ENCODE measurements around the gene MRPL53. TPM values are rescaled to one million over a fixed set of nuclear protein-coding genes. Genes with fewer than 3 reads are reported as not detected.

Gene MRPL53
- total RNA-seq, 2 donors from 2014 or later: 20.1 to 88.2 TPM

DNA sequence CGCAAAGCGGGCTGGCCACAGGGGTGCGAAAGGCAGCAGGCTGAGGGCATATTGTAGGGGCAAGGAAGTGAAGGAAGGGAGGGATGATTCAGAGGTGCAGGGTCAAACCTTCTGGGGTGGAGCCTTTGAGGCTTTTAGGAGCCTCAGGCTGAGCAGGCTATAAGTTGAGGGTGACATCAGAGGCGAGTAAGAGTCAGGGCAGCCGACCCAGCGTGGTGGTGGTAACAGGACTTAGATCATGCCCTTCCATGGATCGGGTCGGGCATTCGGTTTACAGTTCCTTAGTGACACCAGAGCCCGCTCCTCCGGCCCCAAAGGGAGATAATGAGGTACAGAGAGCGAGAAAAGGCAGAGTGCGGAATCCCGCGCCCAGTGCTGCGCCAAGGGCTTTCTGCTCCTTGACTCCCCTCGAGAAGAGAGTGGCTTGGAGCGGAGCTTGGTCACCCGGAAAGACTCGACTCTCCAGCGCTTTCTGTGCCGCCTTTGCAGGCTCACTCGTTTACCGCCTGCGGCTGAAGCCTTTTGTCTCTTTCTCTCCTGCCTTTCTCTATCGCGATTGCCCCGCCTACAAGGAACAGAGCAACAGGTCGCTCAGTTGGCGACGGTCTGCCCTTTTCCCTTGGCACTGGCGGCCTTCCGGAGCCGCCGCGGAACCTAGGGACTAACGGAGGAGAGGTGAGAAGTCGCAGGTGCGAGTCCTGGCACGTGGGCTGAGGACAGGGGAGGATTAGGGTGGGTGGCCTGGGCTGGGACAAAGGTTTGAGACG, 26.2 kb upstream of the MRPL53 start:
- ATAC-seq (no peak), DNase-seq (no peak)
- TF ChIP-seq, protein P1, sequence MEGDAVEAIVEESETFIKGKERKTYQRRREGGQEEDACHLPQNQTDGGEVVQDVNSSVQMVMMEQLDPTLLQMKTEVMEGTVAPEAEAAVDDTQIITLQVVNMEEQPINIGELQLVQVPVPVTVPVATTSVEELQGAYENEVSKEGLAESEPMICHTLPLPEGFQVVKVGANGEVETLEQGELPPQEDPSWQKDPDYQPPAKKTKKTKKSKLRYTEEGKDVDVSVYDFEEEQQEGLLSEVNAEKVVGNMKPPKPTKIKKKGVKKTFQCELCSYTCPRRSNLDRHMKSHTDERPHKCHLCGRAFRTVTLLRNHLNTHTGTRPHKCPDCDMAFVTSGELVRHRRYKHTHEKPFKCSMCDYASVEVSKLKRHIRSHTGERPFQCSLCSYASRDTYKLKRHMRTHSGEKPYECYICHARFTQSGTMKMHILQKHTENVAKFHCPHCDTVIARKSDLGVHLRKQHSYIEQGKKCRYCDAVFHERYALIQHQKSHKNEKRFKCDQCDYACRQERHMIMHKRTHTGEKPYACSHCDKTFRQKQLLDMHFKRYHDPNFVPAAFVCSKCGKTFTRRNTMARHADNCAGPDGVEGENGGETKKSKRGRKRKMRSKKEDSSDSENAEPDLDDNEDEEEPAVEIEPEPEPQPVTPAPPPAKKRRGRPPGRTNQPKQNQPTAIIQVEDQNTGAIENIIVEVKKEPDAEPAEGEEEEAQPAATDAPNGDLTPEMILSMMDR (IDR thresholded peaks at IDR 0.05): no peak
- TF ChIP-seq POLR2A (IDR thresholded peaks at IDR 0.05): no peak
- Histone ChIP-seq H3K4me3 (peak overlapping the region in 1 of 2 donors; percentile 8), H3K27me3 (peaks cover 0 to 5% of the 10 kb centered on the region in 2 donors), H3K4me1 (peaks cover 45% of the 10 kb centered on the region), H3K27ac (no peak overlapping the region), H3K9me3 (no peaks in the 10 kb centered on the region), H3K36me3 (replicated peaks in 1 of 2; ENCODE audit: insufficient read depth in 1 of 2, low read depth in 2 of 2) (no peaks in the 10 kb centered on the region)
- 5 to 7% methylated on average over 39 to 41 of the region's 41 CpGs for WGBS, 2 donors
- intact Hi-C loops (cut with DNase I): no loop called here

DNA sequence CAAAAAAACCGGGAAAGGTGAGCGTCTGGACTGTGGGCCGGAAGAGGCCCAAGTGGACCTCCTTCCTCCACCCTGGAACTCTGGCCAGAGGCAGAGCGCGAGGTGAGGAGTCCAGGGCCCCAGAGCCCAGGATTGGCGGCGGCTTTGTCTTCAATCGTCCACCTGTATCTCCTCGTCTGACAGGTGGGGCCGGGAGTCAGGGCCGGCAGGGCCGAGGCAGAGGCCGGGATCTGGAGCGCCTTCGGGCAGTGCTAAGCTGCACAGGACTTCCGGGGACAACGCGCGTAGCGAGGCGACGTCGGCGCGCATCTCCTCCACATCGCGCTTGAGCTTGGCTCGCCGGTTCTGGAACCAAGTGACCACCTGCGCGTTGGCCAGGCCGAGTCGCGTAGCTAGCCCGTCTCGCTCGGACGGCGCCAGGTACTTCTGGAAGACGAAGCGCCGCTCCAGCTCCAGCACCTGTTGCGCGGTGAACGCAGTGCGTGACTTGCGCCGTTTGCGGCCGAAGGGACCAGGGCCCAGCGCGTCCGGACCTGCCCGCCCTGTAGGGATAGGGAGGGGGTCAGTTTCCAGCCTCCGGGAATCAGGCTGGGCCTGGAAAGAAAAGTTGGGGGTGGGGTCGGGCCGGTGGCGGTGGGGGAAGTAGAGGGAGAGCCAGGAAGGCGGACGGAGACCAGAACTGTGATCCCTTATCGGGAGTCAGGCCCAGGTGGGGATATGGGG, 25.5 kb upstream of the MRPL53 start:
- Histone ChIP-seq H3K36me3 (replicated peaks in 1 of 2; ENCODE audit: insufficient read depth in 1 of 2, low read depth in 2 of 2) (peaks cover 0 to 6% of the 10 kb centered on the region in 2 donors), H3K4me3 (peak overlapping the region in 1 of 2 donors; percentile 8), H3K9me3 (no peaks in the 10 kb centered on the region), H3K4me1 (peaks cover 37% of the 10 kb centered on the region), H3K27me3 (peaks cover 0 to 5% of the 10 kb centered on the region in 2 donors), H3K27ac (no peak overlapping the region)
- TF ChIP-seq, protein P1 (IDR thresholded peaks at IDR 0.05): peak in 1 of 7 experiments; percentile 9
- TF ChIP-seq POLR2A (IDR thresholded peaks at IDR 0.05): peak in 2 of 3 donors; percentile 16 to 21
- intact Hi-C loops (cut with DNase I): no loop called here
- 5 to 8% methylated on average over 18 to 61 of the region's 61 CpGs for WGBS, 2 donors
- peak; percentile 33 for ATAC-seq
- peak in 1 of 4 donors; percentile 52 for DNase-seq

DNA sequence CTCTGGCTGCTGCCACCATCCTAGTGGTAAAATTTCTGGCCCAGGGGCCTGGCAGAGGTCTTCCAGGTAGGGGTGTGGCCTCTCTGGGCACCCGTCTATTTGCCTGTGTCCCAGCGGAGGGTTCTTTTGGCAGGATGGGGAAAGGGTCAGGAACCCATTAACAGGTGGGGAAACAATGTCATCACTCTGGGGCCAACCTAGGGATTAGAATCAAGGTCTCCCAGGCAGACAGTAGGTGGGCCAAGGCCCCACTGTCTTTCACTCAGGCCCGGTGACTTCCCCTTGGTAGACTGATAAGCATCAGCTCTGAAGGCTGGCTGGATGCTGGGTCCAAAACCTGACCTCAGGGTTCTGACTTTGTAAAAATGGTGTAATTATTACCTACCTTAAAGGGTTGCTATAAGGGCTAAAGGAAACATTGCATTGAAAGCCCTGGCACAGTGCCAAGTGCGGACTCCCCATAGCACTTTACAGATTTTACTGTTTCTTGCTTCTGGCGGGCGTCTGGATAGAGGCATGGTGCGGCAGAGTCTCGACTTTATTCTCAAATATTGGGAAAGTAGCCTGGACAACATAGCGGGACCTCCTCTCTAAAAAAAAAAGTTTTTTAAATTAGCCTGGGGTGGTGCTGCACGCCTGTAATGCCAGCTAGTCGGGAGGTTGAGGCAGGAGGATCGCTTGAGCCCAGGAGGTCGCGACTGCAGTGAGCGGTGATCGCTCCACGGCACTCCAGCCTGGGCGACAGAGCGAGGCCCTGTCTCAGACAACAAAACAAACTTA, 24.7 kb upstream of the MRPL53 start:
- peaks cover 0 to 12% of the 10 kb centered on the region in 2 donors for H3K36me3 ChIP-seq (replicated peaks in 1 of 2; ENCODE audit: insufficient read depth in 1 of 2, low read depth in 2 of 2)
- intact Hi-C loops (cut with DNase I): no loop called here
- H3K9me3 ChIP-seq: no peaks in the 10 kb centered on the region
- DNase-seq: no peak
- no peak overlapping the region for H3K27ac ChIP-seq
- H3K4me3 ChIP-seq: no peak overlapping the region
- no peak for ATAC-seq
- 60 to 70% methylated on average over 17 to 19 of the region's 19 CpGs for WGBS, 2 donors
- peaks cover 0 to 5% of the 10 kb centered on the region in 2 donors for H3K27me3 ChIP-seq
- TF ChIP-seq, protein P1 (IDR thresholded peaks at IDR 0.05): no peak
- TF ChIP-seq POLR2A (IDR thresholded peaks at IDR 0.05): no peak
- H3K4me1 ChIP-seq: peaks cover 30% of the 10 kb centered on the region

DNA sequence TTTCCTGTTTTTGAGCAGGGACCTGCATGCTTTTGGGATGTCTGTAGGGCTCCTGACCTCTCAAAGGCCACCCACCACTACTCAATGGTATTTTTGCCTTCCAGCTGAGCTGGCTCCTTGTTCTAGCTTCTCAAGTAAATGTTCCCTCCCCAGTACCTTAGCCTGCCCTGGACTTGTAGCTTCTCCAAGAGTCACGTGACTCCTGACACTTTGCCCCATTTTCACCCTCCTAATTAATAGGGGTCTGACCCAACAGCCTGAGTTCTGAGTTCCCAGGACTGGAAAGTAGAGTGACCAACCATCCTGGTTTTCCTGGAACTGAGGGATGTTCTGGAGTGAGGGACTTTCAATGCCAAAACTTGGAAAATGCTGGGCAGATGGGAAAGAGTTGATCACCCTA, 23.0 kb upstream of the MRPL53 start:
- DNase-seq: no peak
- Histone ChIP-seq H3K27me3 (peaks cover 0 to 5% of the 10 kb centered on the region in 2 donors), H3K4me3 (no peak overlapping the region), H3K4me1 (peaks cover 25% of the 10 kb centered on the region), H3K9me3 (no peaks in the 10 kb centered on the region), H3K27ac (no peak overlapping the region), H3K36me3 (replicated peaks in 1 of 2; ENCODE audit: insufficient read depth in 1 of 2, low read depth in 2 of 2) (peaks cover 0 to 26% of the 10 kb centered on the region in 2 donors)
- WGBS, 2 donors: 90 to 93% methylated on average over 1 of the region's 1 CpG
- no peak for TF ChIP-seq POLR2A (IDR thresholded peaks at IDR 0.05)
- TF ChIP-seq, protein P1 (IDR thresholded peaks at IDR 0.05): no peak
- ATAC-seq: no peak
- intact Hi-C loops (cut with DNase I): no loop called here

Measured in body of pancreas (tissue), 4 donors.